Naive thymus-derived CD4-positive, alpha-beta T cell (primary cell): Measurements from ENCODE around the gene FEZF1. TPM values are rescaled to one million over a fixed set of nuclear protein-coding genes. Genes with fewer than 3 reads are reported as not detected.

Source experiments
- ATAC-seq: fragments of 150-1000 bp; cut with Tn5 transposase; 2 replicates; pipeline ENCODE4 v1.10.0; 2021; ENCODE audit warnings: mild to moderate bottlenecking, moderate library complexity
- CTCF ChIA-PET: fragments of 350-600 bp; sonication (Branson Sonifier 250); formaldehyde crosslinking; loops from one replicate; lab custom pipeline; 2021; ENCODE audit warnings: antibody characterized with exemption; lab: Charles Lee
- POLR2A ChIA-PET: fragments of 350-600 bp; sonication (Branson Sonifier 250); formaldehyde crosslinking; loops from one replicate; lab custom pipeline; 2021; ENCODE audit warnings: antibody characterized with exemption, inconsistent platforms; lab: Charles Lee
- DNase-seq, 9 donors: peaks; one replicate each; pipeline versions ENCODE4 v3.0.0 to v3.0.0-alpha.2; 2020 to 2022; ENCODE audit warnings: mixed read lengths in 1 of 9
- H3K27ac ChIP-seq: one replicate; pipeline ENCODE4 v1.7.0; 2013; ENCODE audit warnings: mild to moderate bottlenecking, low read depth, low read length, moderate library complexity
- H3K27me3 ChIP-seq, 2 donors: one replicate each; pipeline ENCODE4 v1.7.0; 2013; ENCODE audit warnings: low read length in 2 of 2, mild to moderate bottlenecking in 2 of 2, moderate library complexity in 2 of 2; ENCODE audit not compliant: control insufficient read depth in 2 of 2, insufficient read depth in 2 of 2
- H3K36me3 ChIP-seq, 3 experiments: 1 replicate in 2 of 3; 2 replicates in 1 of 3; pipeline ENCODE4 v1.7.0; 2013; ENCODE audit warnings: low read length in 3 of 3, mild to moderate bottlenecking in 3 of 3, moderate library complexity in 1 of 3; ENCODE audit not compliant: insufficient read depth in 3 of 3, control insufficient read depth in 2 of 3
- H3K4me1 ChIP-seq, 2 donors: one replicate each; pipeline ENCODE4 v1.7.0; 2013; ENCODE audit warnings: low read length in 2 of 2, mild to moderate bottlenecking in 2 of 2, moderate library complexity in 1 of 2; ENCODE audit not compliant: control insufficient read depth in 2 of 2, insufficient read depth in 2 of 2
- H3K4me3 ChIP-seq: 2 replicates; pipeline ENCODE4 v1.7.0; 2013; ENCODE audit warnings: mild to moderate bottlenecking, low read length
- H3K9me3 ChIP-seq, 3 experiments: 1 replicate in 2 of 3; 2 replicates in 1 of 3; pipeline ENCODE4 v1.7.0; 2013; ENCODE audit warnings: low read length in 3 of 3; ENCODE audit not compliant: control insufficient read depth in 2 of 3
- H3K27ac Mint-ChIP-seq, 9 donors: one replicate each; pipeline ENCODE4 v1.8.0; 2020 to 2022; ENCODE audit warnings: mixed read lengths in 9 of 9, mild to moderate bottlenecking in 8 of 9, moderate library complexity in 5 of 9, inconsistent platforms in 2 of 9
- H3K27me3 Mint-ChIP-seq, 5 donors: one replicate each; pipeline ENCODE4 v1.8.0; 2021 to 2022; ENCODE audit warnings: mixed read lengths in 5 of 5, mild to moderate bottlenecking in 1 of 5
- H3K36me3 Mint-ChIP-seq, 5 donors: one replicate each; pipeline ENCODE4 v1.8.0; 2020 to 2022; ENCODE audit warnings: mixed read lengths in 5 of 5, mild to moderate bottlenecking in 3 of 5, inconsistent platforms in 1 of 5
- H3K4me1 Mint-ChIP-seq, 7 donors: one replicate each; pipeline ENCODE4 v1.8.0; 2020 to 2022; ENCODE audit warnings: mixed read lengths in 7 of 7, mild to moderate bottlenecking in 3 of 7, inconsistent platforms in 1 of 7
- H3K4me3 Mint-ChIP-seq, 10 donors: one replicate each; pipeline ENCODE4 v1.8.0; 2020 to 2022; ENCODE audit warnings: mild to moderate bottlenecking in 10 of 10, mixed read lengths in 10 of 10, moderate library complexity in 6 of 10, inconsistent platforms in 2 of 10
- H3K9me3 Mint-ChIP-seq, 11 donors: one replicate each; pipeline ENCODE4 v1.8.0; 2020 to 2022; ENCODE audit warnings: mixed read lengths in 11 of 11, mild to moderate bottlenecking in 4 of 11, inconsistent platforms in 1 of 11, moderate library complexity in 1 of 11
- intact Hi-C, 2 donors: fragments of 100-400 bp; cut with micrococcal nuclease; formaldehyde crosslinking; loops; one replicate each; pipeline ENCODE4 v1.15.1; 2023
- polyA plus RNA-seq, 2 donors: library from polyadenylated mRNA; unstranded; fragments of 300-500 nt; fragmentation: Illumina TruSeq; gene quantifications; one replicate each; pipeline ENCODE4 v1.2.3, GENCODE V29; 2021
- total RNA-seq, 6 experiments: library from RNA in 5 of 6; stranded (reverse) in 5 of 6; gene quantifications; 1 replicate in 5 of 6; 2 replicates in 1 of 6; pipeline ENCODE4 v1.2.3 and lab custom pipeline; 2021 to 2026

Gene FEZF1
- not detected for total RNA-seq
- not detected for polyA plus RNA-seq
- total RNA-seq (lab: John Stamatoyannopoulos, UW), result not detected

DNA sequence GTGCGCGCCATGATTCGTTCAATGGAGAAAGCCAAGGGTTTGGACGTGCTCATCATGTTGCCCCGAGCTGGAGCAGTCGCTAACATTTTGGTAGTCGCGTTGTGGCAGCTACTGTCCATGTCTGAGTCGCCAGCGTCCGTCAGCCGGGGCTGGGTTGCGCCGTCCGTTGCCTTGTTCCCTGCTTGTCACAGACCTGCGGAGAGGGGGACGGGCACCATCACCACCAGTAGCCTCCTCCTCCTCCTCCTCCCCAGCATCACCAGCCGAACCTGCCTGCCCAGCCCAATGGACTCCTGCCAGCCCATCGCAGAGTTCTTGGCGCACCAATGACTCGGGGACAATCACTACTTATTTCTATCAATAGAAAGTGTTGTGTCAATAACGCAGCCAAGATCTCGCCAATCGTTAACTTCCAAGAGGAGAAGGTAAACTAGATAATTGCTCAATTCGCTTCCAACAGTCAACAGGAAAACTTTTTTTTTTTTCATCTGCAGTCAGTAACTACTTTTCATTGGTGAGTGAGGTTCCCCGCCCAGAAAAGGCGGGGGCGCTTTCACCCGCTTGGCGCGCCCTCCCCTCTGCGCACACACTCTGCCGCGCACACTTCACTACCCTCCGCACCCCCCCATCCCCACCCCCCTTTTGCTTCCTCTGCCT lies at the start of gene FEZF1:
TSS of gene FEZF1 (minus strand) at position 432 of the 657 bp plus-strand sequence. CDS start at position 119, 313 bp downstream.
- H3K4me1 ChIP-seq, result no peaks in the 10 kb centered on the region
- ChIA-PET POLR2A (no interaction called here), CTCF (no interaction called here)
- no peaks in the 10 kb centered on the region for H3K36me3 ChIP-seq
- Mint-ChIP-seq H3K27ac (peak within 1 kb of the TSS in 1 of 9 donors; percentile 42), H3K27me3 (peaks cover 70 to 92% (median 81%) of the 10 kb centered on the region in 5 donors), H3K36me3 (peaks cover 0 to 7% (median 3%) of the 10 kb centered on the region in 5 donors), H3K4me3 (peak within 1 kb of the TSS in 1 of 10 donors; percentile 12), H3K4me1 (peaks cover 0 to 5% (median 1%) of the 10 kb centered on the region in 7 donors), H3K9me3 (peaks cover 0 to 18% (median 4%) of the 10 kb centered on the region in 11 donors)
- intact Hi-C loops, result no loop called here
- H3K27ac ChIP-seq, result no peak within 1 kb of the TSS
- no peak for ATAC-seq
- H3K4me3 ChIP-seq, result no peak within 1 kb of the TSS
- H3K9me3 ChIP-seq, result no peaks in the 10 kb centered on the region
- no peak for DNase-seq
- H3K27me3 ChIP-seq, result peaks cover 0 to 3% of the 10 kb centered on the region in 2 donors

DNA sequence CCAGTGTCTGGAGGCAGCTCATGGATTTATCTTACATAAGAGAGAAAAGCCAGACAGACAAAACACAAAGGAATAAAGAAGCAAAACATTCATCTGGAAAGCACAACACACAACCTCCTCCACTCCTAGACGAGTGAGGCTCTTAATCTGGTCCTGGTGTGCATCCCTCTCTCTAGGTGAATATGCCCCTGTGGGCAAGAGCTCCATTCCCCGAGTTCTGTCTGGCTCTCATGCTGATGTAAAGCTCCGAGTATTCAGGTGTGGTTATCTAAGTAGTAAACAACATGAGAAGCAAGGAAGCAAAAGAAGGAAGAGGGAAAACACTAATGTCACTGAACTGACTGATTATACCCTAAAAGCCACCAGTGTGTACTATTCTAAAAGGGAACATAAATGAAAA lies 47.9 kb upstream of the FEZF1 start:
- no peaks in the 10 kb centered on the region for H3K4me1 ChIP-seq
- no peaks in the 10 kb centered on the region for H3K36me3 Mint-ChIP-seq
- ATAC-seq (no peak), DNase-seq (no peak)
- H3K4me3 ChIP-seq, result no peak overlapping the region
- peaks cover 0 to 6% (median 0%) of the 10 kb centered on the region in 11 donors for H3K9me3 Mint-ChIP-seq
- no peaks in the 10 kb centered on the region for H3K36me3 ChIP-seq
- ChIA-PET POLR2A (no interaction called here), CTCF (no interaction called here)
- no peak overlapping the region for H3K27ac Mint-ChIP-seq
- no peaks in the 10 kb centered on the region for H3K27me3 Mint-ChIP-seq
- no peak overlapping the region for H3K4me3 Mint-ChIP-seq
- H3K9me3 ChIP-seq, result no peaks in the 10 kb centered on the region
- H3K27ac ChIP-seq, result no peak overlapping the region
- H3K27me3 ChIP-seq, result no peaks in the 10 kb centered on the region
- no peaks in the 10 kb centered on the region for H3K4me1 Mint-ChIP-seq
- intact Hi-C loops, result no loop called here

DNA sequence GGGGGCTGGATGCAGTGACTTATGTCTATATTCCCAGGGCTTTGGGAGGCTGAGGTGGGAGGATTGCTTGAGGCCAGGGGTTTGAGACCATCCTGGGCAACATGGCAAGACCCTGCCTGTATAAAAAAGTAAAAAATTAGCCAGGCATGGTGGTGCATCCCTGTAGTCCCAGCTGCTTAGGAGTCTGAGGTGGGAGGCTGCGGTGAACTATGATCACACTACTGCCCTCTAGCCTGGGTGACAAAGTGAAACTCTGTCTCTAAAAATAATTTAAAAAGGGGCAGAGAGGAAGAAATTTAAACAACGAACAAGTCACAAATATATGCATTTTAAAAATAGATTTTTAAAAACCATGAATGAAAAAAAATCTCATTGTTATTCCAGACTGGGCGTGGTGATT lies 46.2 kb upstream of the FEZF1 start:
- ATAC-seq (no peak), DNase-seq (no peak)
- no peak overlapping the region for H3K27ac Mint-ChIP-seq
- Histone ChIP-seq H3K27ac (no peak overlapping the region), H3K27me3 (no peaks in the 10 kb centered on the region), H3K36me3 (no peaks in the 10 kb centered on the region), H3K9me3 (no peaks in the 10 kb centered on the region), H3K4me3 (no peak overlapping the region), H3K4me1 (no peaks in the 10 kb centered on the region)
- H3K36me3 Mint-ChIP-seq, result no peaks in the 10 kb centered on the region
- H3K4me3 Mint-ChIP-seq, result no peak overlapping the region
- H3K27me3 Mint-ChIP-seq, result no peaks in the 10 kb centered on the region
- ChIA-PET CTCF (no interaction called here), POLR2A (no interaction called here)
- H3K9me3 Mint-ChIP-seq, result peaks cover 0 to 2% (median 0%) of the 10 kb centered on the region in 11 donors
- no peaks in the 10 kb centered on the region for H3K4me1 Mint-ChIP-seq
- intact Hi-C loops, result no loop called here

DNA sequence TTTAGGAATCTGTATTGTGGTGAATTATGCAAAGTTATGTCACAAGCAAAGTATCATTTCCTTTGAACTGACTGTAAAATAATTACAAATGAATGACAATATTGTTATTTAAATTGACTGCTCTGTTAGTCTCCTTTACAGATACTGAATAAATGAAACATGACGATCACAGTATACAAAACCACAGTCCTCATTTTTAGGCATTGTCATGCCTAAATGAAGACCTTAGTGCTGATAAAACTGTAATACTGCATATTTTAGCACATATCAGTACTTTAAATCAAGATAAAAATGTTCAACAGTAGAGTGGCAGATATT lies 39.7 kb upstream of the FEZF1 start:
- no peaks in the 10 kb centered on the region for H3K9me3 ChIP-seq
- Mint-ChIP-seq H3K4me3 (no peak overlapping the region), H3K36me3 (no peaks in the 10 kb centered on the region), H3K9me3 (peaks cover 0 to 3% (median 0%) of the 10 kb centered on the region in 11 donors), H3K27ac (no peak overlapping the region), H3K27me3 (no peaks in the 10 kb centered on the region), H3K4me1 (no peaks in the 10 kb centered on the region)
- ATAC-seq (no peak), DNase-seq (no peak)
- H3K27ac ChIP-seq, result no peak overlapping the region
- no peaks in the 10 kb centered on the region for H3K4me1 ChIP-seq
- no peaks in the 10 kb centered on the region for H3K27me3 ChIP-seq
- POLR2A ChIA-PET, result no interaction called here
- H3K4me3 ChIP-seq, result no peak overlapping the region
- H3K36me3 ChIP-seq, result no peaks in the 10 kb centered on the region
- CTCF ChIA-PET, result no interaction called here
- intact Hi-C loops, result no loop called here

DNA sequence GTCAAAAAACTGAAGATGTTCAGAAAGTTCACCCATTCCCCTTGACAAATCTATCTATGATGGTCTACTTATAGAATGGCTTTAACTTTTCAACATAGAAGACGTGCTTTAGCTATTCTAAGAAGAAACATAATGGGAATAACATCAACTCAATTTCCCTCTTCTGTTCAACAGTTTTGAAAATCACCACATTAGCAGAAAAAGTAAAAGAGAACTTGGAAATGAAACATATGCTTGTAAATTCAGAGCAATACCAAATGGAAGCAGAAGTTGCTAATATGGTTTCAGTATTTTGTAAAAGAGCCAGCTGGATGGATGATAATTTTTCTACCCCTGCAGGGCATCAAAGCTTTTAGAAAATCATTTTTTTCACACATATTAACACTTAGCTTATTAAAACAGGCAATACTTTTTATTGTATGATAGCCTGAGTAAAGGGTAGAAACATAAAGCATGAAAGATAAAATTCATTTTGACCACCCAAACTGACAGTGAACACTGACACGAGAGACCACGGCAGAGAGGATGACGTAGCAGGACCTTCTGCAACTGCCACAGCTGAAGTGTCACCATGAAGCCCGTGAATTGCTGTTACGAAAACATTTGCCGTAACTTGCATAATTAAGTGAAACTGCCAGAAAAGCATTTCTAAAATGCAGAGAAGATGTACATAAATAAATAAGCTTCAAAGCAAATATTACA lies 39.2 kb upstream of the FEZF1 start:
- H3K36me3 Mint-ChIP-seq, result no peaks in the 10 kb centered on the region
- no peak overlapping the region for H3K4me3 Mint-ChIP-seq
- ChIA-PET POLR2A (no interaction called here), CTCF (no interaction called here)
- Histone ChIP-seq H3K27me3 (no peaks in the 10 kb centered on the region), H3K4me1 (no peaks in the 10 kb centered on the region), H3K36me3 (no peaks in the 10 kb centered on the region), H3K9me3 (no peaks in the 10 kb centered on the region), H3K27ac (no peak overlapping the region), H3K4me3 (no peak overlapping the region)
- ATAC-seq (no peak), DNase-seq (no peak)
- H3K9me3 Mint-ChIP-seq, result peaks cover 0 to 4% (median 0%) of the 10 kb centered on the region in 11 donors
- intact Hi-C loops, result no loop called here
- no peaks in the 10 kb centered on the region for H3K4me1 Mint-ChIP-seq
- no peak overlapping the region for H3K27ac Mint-ChIP-seq
- H3K27me3 Mint-ChIP-seq, result no peaks in the 10 kb centered on the region

DNA sequence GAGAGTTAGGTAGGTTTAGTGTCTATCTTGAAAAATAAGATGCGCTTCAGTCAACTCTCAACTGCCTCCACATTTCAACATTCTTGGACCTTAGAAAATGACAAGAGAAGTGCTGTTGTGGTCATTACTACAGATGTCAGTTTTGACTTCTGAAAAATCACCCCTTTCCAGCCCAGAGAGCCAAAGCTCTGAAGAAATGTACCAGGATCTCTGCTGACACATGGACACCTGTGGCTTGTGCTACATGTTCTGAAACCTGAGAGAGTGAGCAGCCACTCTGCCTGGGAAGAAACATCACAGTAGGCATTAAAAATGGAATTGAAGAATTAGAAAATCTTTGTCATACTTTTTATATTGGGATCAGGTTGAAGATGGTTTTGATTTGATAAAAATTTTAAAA lies 35.9 kb upstream of the FEZF1 start:
- no peak for ATAC-seq
- no peaks in the 10 kb centered on the region for H3K36me3 Mint-ChIP-seq
- ChIA-PET CTCF (no interaction called here), POLR2A (no interaction called here)
- no peak overlapping the region for H3K27ac Mint-ChIP-seq
- no peaks in the 10 kb centered on the region for H3K27me3 Mint-ChIP-seq
- no peaks in the 10 kb centered on the region for H3K4me1 ChIP-seq
- H3K27ac ChIP-seq, result no peak overlapping the region
- no peaks in the 10 kb centered on the region for H3K27me3 ChIP-seq
- H3K9me3 ChIP-seq, result no peaks in the 10 kb centered on the region
- intact Hi-C loops, result no loop called here
- H3K4me3 Mint-ChIP-seq, result no peak overlapping the region
- peaks cover 0 to 4% (median 0%) of the 10 kb centered on the region in 11 donors for H3K9me3 Mint-ChIP-seq
- DNase-seq, result no peak
- no peaks in the 10 kb centered on the region for H3K4me1 Mint-ChIP-seq
- H3K4me3 ChIP-seq, result no peak overlapping the region
- no peaks in the 10 kb centered on the region for H3K36me3 ChIP-seq
